GM12872 (cell line): ENCODE data around the gene HECTD4.

ENCODE experiments used
- CTCF ChIP-seq: IDR thresholded peaks from 3 replicates; pipeline ENCODE4 v1.5.1; 2011; ENCODE audit warnings: low read depth, mild to moderate bottlenecking, low read length, moderate library complexity; ENCODE audit not compliant: insufficient read depth

HECTD4 gene

GRCh38 chr12:112381883-112382796 is at the start of gene HECTD4:
TSS of gene HECTD4 (minus strand) at chr12:112382431. CDS start at chr12:112382128, 303 bp downstream.
- TF ChIP-seq CTCF, result no peak

GRCh38 chr12:112431965-112432364 is 49.7 kb upstream of the HECTD4 start:
- no peak for TF ChIP-seq CTCF

- TF ChIP-seq CTCF, result no peak
Measured at GRCh38 chr12:112430929-112431328, 48.7 kb upstream of the HECTD4 start.

- no peak for TF ChIP-seq CTCF
Measured at GRCh38 chr12:112427760-112428159, 45.5 kb upstream of the HECTD4 start.

- no peak for TF ChIP-seq CTCF
Measured at GRCh38 chr12:112425582-112426382, 43.6 kb upstream of the HECTD4 start.

- no peak for TF ChIP-seq CTCF
Measured at GRCh38 chr12:112424126-112424525, 41.9 kb upstream of the HECTD4 start.

- TF ChIP-seq CTCF, result no peak
Measured at GRCh38 chr12:112422531-112422930, 40.3 kb upstream of the HECTD4 start.
